GM10248 (cell line): Measurements from ENCODE around the gene GNB1L.

Experiments
- CTCF ChIA-PET: fragments of 300-600 bp; sonication (Branson Sonifier 250); formaldehyde crosslinking; extraction: SDS; loops from one replicate; lab custom pipeline; 2021; ENCODE audit warnings: antibody characterized with exemption; lab: Yijun Ruan, JAX
- POLR2A ChIA-PET: fragments of 350-650 bp; sonication (Branson Sonifier 250); formaldehyde crosslinking; extraction: SDS; loops from one replicate; lab custom pipeline; 2020; ENCODE audit warnings: antibody characterized with exemption; lab: Yijun Ruan, JAX
- DNase-seq: peaks from one replicate; pipeline ENCODE4 v3.0.0; 2012; ENCODE audit errors: extremely low spot score
- TF ChIP-seq, protein P1 (sequence below): IDR thresholded peaks from 2 replicates; pipeline ENCODE4 v1.5.1; 2012; ENCODE audit warnings: mild to moderate bottlenecking, low read depth; ENCODE audit errors: extremely low read depth, missing control alignments, control extremely low read depth

Gene GNB1L

DNA sequence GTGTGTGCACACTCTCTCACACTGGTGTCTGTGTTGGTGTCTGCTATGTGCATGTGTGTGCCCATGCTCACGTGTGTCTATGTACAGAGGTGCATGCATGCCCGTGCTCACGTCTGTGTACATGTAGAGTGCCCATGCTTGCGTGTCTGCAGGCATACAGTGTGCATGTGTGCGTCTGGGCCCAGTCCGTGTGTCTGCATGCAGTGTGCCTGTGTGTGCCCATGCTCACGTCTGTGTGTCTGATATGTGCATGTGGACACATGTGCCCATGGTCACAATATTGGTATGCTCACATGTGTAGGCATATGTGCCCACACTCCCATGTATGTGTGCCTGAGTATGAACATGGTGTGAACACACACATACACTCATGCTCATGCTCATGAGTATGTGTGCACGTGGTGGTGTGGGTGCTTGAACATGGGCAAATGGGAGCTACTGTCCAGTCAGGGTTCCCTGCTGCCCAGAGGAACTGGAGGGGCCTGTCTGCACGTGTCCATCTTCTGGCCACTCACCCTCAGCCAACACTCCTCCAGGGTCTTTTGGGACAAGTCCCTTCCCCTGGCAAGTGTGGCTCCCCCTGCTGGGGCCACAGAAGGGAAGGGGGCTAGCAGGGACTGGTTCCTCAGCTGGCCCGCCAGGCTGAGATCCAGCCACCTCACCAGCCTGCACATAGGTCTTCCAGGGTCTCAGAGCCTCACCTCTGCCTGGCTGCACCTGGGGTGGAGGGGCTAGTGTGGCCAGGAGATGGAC is 101.4 kb downstream of the GNB1L start:
- DNase-seq, result no peak
- POLR2A ChIA-PET, result no interaction called here
- TF ChIP-seq, protein P1, sequence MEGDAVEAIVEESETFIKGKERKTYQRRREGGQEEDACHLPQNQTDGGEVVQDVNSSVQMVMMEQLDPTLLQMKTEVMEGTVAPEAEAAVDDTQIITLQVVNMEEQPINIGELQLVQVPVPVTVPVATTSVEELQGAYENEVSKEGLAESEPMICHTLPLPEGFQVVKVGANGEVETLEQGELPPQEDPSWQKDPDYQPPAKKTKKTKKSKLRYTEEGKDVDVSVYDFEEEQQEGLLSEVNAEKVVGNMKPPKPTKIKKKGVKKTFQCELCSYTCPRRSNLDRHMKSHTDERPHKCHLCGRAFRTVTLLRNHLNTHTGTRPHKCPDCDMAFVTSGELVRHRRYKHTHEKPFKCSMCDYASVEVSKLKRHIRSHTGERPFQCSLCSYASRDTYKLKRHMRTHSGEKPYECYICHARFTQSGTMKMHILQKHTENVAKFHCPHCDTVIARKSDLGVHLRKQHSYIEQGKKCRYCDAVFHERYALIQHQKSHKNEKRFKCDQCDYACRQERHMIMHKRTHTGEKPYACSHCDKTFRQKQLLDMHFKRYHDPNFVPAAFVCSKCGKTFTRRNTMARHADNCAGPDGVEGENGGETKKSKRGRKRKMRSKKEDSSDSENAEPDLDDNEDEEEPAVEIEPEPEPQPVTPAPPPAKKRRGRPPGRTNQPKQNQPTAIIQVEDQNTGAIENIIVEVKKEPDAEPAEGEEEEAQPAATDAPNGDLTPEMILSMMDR, result no peak
- CTCF ChIA-PET, result interaction anchor here (0.7 to 4.2 kb wide), 4 partner anchors 8 to 158 kb away, joined by 3 to 25 read pairs (median 6); no protein-coding TSS in a partner anchor

DNA sequence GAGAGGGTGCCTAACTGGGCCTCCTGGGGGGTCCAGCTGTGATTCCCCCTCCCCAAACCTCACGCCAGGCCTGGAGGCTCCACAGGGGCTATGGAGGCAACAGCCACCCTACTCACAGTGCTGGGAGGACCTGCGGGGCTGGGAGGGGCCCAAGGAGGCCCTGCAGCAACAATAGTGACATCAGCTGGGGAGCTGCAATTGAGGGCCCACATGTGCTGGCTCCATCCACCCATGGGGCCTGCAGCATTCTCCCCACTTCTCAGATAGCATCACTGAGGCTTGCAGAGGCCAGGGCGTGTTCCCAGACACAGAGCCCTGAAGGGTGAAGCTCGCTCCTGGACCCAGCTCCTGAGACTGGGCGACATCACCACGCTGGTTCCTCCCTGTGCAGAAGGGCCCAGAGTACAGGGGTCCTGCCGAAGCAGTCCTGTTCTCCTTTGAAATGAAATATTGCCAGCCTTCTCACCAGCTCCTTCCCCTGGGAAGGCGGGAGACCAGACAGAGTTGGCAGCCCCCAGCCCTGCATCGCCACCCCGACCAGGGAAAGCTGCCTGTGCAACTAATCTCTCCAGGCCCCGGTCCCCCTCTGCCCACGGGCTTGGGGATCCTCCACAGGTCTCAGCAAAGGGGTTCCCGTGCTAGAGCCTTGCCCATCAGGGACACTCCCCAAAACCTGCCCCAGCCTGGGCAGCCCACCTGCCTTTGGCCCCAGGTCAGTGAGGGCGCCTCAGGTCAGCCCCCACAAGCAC is 103.0 kb downstream of the GNB1L start:
- no peak for DNase-seq
- TF ChIP-seq, protein P1, result no peak
- POLR2A ChIA-PET, result no interaction called here
- CTCF ChIA-PET, result interaction anchor here (1.6 to 4.2 kb wide), 2 partner anchors 21 to 159 kb away, joined by 5 to 25 read pairs; no protein-coding TSS in a partner anchor

DNA sequence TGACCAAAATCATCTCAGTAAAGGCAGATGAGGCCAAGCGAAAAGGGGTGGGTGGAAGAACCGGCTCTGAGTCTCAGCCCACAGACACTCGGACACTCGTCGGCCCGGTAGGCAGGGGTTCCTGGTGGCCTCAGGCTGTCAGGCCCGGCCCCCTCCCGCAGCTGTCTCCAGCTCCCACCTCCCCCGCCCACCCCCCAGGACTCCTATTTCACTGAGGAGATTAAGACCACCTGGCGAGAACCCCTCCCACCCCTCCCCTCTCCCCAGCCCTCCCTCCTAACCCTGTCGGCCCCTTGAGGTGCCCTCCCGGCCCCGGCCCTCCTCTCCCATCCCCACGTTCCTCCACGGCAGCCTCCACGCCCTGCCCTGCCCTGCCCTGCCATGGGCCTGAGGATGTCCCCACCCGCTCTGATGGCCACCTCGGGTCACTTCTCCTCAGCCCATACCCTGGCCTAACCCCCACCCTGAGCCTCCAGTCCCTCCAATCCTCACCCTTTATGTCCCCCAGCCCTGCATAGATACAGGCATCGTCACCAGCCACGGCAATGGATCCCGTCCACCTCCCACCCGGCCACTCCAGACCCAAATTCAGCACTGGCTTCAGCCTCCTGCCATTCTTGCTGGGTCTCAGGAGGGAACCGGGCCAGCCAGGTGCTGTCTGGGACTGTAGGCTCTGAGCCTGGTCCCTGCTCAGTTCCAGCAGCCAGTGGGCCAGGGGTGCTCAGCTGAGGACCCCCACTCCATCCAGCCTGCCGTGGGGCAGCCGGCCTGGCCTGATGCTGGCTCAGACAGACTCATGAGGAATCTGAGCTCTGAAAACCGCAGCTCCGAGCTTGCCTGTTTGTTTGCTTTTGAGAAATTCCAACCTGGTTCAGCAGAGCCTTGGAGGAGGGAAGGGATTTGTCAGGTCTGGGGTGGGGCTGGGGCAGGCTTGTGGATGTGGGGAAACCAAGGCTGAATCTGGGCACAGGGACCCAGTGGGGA is 103.9 kb downstream of the GNB1L start:
- TF ChIP-seq, protein P1, result no peak
- ChIA-PET CTCF (interaction anchor here (1.5 to 4.2 kb wide), 3 partner anchors 20 to 160 kb away, joined by 5 to 25 read pairs (median 5); no protein-coding TSS in a partner anchor), POLR2A (no interaction called here)
- DNase-seq, result no peak

DNA sequence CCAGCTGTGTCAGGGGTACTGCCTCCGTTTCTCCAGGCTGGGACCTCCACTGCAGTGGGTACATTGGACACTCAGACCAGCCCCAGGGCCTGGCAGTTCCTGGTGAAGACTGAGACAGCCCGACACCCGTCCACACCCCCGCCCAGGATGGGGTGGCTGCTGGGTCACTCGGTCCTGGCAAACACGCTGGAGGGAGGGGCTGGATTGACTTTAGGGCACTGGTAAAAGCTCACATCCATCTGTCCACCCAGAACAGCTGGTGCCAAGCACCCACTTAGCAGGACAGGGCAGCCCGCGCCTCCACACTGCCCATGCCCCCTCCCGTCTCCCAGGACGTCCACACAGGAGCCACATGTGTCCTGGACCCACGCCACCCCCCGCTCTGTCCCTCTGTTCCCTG is 104.8 kb downstream of the GNB1L start:
- CTCF ChIA-PET, result interaction anchor here (1.5 kb wide), 1 partner anchor 160 kb away, joined by 5 read pairs; no protein-coding TSS in a partner anchor
- TF ChIP-seq, protein P1, result no peak
- POLR2A ChIA-PET, result no interaction called here

DNA sequence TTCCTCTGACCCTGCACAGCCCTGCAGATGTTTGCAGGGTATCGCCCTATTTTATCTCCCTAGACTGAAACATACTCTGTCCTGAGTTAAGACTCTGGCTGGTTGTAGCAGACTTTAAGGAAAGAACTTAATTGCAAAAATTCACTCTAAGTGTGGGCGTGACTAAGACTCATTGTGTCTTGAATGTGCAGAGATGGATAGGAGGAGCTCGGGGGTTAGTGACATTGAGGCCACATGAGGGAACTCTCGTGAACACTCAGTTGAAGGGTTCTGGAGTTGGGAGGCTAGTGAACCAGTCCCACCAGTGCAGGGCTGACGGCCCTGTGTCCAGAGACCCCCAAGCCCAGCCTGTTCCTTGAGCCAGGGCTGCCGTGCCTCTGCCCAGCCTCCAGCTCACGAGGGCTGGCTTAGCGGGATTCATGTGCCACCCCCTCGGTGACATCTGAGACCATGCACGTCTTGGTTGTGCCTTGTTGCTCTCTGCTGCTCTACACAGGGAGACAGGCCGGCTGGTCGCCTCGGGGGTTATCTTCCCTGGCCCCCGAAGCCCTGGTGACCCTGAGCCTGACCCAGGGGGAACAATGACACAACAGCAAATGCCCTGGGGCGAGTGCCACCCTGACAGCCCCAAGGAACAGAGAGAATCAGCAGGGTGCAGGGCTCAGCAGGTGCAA is 105.5 kb downstream of the GNB1L start:
- ChIA-PET POLR2A (no interaction called here), CTCF (interaction anchor here (1.3 to 1.8 kb wide), 3 partner anchors 9 to 161 kb away, joined by 4 to 5 read pairs (median 5); no protein-coding TSS in a partner anchor)
- TF ChIP-seq, protein P1, result no peak
- DNase-seq, result no peak

More for the DNA sequence above, 104.8 kb downstream of the GNB1L start:
- no peak for DNase-seq
